ENCODE measurements around the gene EPHA4.
A peak's percentile ranks its signal among the peaks of the same experiment; 100 is the strongest.

EPHA4 gene

GRCh38 chr2:221473451-221473850 is 98.7 kb downstream of the EPHA4 start:
- H3K27ac ChIP-seq, result no peak overlapping the region
- no peak for TF ChIP-seq CTCF (conservative IDR thresholded peaks at IDR 0.05)

DNA sequence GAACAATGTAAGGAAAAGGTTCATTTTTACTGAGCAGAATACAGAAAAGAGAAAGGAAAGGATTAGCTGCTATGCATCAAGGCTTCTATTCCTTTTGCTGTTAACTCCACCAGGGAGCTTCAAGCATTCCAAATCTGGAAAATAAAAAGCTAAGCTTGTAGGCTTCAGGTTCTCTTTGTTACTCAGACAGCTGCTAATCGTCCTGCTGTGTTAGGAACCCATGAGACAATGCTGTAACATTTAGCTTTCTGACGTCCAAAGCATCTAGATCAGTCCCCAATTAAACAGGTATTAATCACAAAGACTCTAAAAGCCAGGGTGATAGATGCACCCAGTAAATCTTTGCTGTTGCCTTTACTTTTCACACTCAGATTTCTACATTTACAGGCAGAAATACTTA is 103.8 kb downstream of the EPHA4 start:
- no peak for TF ChIP-seq CTCF (conservative IDR thresholded peaks at IDR 0.05)
- H3K27ac ChIP-seq, result peak overlapping the region; percentile 10; the same call in 1 of the 2 replicates

- no peak for TF ChIP-seq CTCF (conservative IDR thresholded peaks at IDR 0.05)
Measured at GRCh38 chr2:221467610-221468009, 104.5 kb downstream of the EPHA4 start.

DNA sequence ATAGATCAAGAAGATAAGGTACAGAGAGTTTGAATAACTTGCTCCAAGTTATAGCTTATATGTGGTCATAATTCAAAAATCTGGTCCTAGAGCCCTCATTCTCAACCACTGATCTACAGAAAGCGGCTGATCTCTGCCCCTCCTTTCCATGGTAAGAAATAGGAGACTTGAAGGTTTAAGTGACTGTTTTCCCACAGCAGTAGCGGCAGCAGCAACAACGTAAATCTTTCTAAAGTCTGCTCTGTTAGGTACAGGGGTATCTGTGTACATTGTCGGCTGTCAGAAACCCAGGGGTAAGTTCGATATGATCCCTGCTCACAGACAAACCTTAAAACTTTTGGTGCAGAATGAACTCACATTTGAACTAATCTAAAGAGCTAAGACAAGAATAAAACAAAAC is 105.4 kb downstream of the EPHA4 start:
- no peak for TF ChIP-seq CTCF (conservative IDR thresholded peaks at IDR 0.05)

More at GRCh38 chr2:221467610-221468009, 104.5 kb downstream of the EPHA4 start:
- H3K27ac ChIP-seq, result peak overlapping the region; percentile 10; the same call in 1 of the 2 replicates

DNA sequence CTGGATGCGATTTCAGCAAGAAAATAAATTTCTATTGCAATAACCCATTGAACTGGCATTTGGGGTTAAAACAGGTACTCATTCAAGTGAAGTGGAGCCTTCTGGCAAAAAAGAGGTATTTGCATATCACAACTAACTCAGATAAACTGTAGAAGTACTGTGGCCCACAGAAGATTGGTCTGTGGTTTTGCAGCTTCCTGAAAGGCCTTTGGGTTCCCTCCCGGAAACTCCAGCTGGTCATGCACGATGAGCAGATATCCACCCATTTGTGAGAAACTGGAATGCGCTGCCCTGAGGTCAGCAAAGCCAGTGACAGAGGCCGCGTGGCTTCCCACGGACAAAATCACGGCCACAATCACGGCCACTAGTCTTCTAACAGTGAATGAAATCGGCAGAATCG is 106.3 kb downstream of the EPHA4 start:
- H3K27ac ChIP-seq, result no peak overlapping the region

More for the DNA sequence above, 105.4 kb downstream of the EPHA4 start:
- H3K27ac ChIP-seq, result no peak overlapping the region

GRCh38 chr2:221464971-221465370 is 107.1 kb downstream of the EPHA4 start:
- no peak for TF ChIP-seq CTCF (conservative IDR thresholded peaks at IDR 0.05)
- no peak overlapping the region; the same call in 1 of the 2 replicates for H3K27ac ChIP-seq

More for the DNA sequence above, 106.3 kb downstream of the EPHA4 start:
- no peak for TF ChIP-seq CTCF (conservative IDR thresholded peaks at IDR 0.05)

- H3K27ac ChIP-seq, result no peak overlapping the region
- TF ChIP-seq CTCF (conservative IDR thresholded peaks at IDR 0.05), result no peak
Measured at GRCh38 chr2:221463241-221463896, 108.7 kb downstream of the EPHA4 start.
